AG09309 (cell line): ENCODE data around the gene FOXN1.

Experiments
- DNase-seq: peaks from one replicate; pipeline ENCODE4 v3.0.0-alpha.2; 2010; ENCODE audit warnings: low read depth
- H3K4me3 ChIP-seq: 2 replicates; pipeline ENCODE4 v1.5.1; 2011; ENCODE audit warnings: mild to moderate bottlenecking, low read depth, low read length, moderate library complexity; ENCODE audit not compliant: control insufficient read depth
- TF ChIP-seq, protein P1 (sequence below): IDR thresholded peaks from 2 replicates; pipeline ENCODE4 v1.5.1; 2011; ENCODE audit warnings: mild to moderate bottlenecking, low read depth, low read length, inconsistent platforms; ENCODE audit not compliant: insufficient read depth, control insufficient read depth; ENCODE audit errors: missing control alignments

Gene FOXN1

DNA sequence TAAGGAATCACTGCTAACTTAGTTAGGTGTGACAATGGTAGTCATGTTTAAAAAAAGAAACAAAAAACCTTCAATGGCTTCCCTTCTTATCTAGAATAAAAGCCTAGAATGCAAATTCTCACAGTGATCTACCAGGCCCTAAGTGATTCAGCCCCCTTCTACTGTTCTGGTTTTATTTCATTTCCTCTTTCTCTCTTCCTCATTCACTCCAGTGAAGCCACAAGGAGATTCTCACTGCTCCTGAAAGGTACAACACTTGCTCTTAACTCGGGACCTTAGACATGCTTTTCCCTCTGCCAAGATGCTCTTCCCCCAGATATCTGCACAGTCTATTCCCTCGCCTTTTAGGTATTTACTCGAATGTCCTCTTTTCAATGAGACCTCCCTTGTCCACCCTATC is 61.5 kb downstream of the FOXN1 start:
- no peak for DNase-seq
- H3K4me3 ChIP-seq, result no peak overlapping the region
- TF ChIP-seq, protein P1, sequence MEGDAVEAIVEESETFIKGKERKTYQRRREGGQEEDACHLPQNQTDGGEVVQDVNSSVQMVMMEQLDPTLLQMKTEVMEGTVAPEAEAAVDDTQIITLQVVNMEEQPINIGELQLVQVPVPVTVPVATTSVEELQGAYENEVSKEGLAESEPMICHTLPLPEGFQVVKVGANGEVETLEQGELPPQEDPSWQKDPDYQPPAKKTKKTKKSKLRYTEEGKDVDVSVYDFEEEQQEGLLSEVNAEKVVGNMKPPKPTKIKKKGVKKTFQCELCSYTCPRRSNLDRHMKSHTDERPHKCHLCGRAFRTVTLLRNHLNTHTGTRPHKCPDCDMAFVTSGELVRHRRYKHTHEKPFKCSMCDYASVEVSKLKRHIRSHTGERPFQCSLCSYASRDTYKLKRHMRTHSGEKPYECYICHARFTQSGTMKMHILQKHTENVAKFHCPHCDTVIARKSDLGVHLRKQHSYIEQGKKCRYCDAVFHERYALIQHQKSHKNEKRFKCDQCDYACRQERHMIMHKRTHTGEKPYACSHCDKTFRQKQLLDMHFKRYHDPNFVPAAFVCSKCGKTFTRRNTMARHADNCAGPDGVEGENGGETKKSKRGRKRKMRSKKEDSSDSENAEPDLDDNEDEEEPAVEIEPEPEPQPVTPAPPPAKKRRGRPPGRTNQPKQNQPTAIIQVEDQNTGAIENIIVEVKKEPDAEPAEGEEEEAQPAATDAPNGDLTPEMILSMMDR, result no peak

DNA sequence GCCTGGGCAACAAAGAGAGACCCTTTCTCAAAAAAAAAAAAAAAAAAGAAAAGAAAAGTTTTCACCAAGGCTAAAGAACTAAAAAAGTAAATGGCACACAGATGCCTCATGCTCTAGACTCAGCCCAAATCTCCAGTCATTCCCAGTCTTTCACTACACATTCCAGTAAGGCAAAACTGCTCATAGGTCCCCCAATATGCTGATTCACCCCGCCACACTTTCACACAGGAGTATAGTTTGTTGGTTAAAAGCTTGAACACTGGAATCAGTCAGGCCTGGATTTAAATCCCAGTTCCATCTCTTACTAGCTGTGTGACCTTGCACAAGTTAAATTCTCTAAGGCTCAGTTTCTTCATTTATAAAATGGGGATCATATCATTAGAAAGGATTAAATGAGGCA is 63.3 kb downstream of the FOXN1 start:
- DNase-seq, result no peak
- H3K4me3 ChIP-seq, result no peak overlapping the region
- TF ChIP-seq, protein P1, result no peak

DNA sequence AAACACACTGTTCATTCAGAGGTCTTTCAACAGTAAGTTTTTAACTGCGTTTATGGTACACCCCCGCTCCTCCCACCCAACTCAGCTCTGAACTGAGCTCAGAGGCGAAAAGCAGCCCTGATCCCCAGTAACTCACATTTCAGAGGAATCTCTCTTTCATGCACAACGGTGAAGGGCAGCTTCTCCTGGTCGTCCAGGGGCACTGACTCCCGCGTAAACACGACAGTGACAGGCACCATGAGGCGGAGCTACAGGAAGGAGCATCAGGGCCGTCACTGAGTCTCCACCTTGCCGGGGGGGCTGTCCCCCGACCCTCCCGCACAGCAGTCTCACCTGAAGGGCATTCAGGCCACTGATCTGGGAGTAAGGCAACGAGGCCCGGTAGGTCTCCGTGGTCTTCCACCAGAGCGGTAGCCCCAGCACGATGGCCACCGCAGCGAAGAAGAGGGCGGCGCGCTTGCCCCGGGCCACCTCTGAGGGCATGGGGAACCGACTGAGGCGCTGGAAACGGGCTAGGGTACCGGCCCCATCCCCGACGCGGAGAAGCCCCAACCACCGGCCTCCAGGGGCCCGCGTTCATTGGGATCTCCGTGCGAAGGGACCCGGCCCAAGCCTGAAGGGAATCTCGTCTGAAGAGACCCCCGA is 64.7 kb downstream of the FOXN1 start:
- DNase-seq, result no peak
- peak overlapping the region; percentile 91 for H3K4me3 ChIP-seq
- TF ChIP-seq, protein P1, result no peak

DNA sequence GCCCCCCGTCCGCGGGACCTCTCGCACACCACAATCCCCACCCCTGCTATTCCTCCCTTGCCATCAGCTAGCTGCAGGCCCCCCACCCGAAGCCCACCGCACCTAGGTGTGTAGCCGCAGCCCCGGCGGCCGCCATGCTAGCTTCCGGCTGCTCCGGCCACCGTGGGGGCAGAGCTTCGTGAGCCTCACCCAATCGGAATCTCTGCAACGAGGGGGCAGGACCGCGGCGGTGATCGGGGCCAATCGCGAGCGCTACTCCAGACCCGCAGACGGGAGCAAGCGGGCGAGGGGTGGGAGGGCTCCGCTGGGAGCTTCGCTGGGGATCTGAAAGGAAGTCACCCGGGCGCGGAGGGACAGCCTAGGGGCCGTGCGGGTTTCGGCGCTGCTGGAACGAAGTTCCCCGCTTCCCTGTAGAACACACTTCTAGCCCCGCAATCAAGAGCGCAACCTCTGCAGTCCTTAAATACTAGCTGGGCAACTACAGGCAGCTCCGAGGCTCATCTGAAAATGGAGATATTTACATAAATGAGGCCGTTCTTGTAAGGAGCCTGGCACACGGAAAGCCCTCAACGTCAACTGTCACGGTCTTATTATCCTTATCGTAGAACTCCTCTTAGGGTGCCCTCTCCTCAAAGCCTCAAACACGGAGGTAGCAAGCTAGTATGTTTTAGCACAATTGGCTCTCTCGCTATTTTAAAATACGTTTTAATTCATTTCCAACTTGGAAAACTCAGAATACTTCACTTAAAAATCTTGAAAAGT is 65.4 kb downstream of the FOXN1 start, which contains the start of gene PIGS:
Gene PIGS, minus strand, starts transcription at position 164 of the 762 bp plus-strand sequence. Its CDS starts 28 bp downstream, at position 136.
- peak within 1 kb of the TSS; percentile 91 for H3K4me3 ChIP-seq
- TF ChIP-seq, protein P1, result no peak
- peak; percentile 44 for DNase-seq

DNA sequence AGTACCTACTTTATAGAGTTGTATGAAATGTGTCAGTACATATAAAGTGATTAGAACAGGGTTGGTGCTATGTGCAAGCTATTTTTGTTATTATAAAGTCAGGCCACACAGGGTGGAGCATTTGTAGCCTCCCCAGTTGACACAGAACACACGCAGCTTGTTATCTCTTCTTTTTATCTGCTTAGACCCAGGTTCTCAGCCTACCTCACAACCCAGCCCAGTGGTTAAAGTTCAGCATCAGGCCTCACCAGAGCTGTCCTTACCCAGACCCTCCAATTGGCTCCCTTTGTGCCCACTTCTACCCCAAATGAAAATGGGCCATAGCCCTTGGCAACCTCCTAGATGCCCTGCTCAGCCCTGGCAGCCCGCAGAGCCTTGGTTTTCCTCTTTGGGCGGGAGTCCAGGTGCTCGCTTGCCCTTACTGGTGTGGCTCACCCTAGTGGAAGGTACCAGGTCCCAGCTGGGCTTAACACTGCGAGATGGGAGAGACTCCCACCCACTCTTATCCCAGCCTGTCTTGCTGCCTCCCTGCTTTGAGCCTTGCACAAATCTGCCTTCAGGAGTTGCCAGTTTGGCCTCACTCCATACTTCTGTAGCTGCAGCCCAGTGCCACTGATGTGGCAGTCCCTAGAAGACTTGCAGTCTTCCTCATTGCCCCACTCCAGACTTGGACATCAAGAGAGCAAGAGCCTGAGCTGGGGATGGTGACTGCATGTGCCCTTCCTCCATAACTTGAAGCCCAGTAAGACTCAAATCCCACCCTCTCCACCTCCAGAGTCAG is 66.3 kb downstream of the FOXN1 start:
- TF ChIP-seq, protein P1, result no peak
- H3K4me3 ChIP-seq, result no peak overlapping the region
- no peak for DNase-seq

DNA sequence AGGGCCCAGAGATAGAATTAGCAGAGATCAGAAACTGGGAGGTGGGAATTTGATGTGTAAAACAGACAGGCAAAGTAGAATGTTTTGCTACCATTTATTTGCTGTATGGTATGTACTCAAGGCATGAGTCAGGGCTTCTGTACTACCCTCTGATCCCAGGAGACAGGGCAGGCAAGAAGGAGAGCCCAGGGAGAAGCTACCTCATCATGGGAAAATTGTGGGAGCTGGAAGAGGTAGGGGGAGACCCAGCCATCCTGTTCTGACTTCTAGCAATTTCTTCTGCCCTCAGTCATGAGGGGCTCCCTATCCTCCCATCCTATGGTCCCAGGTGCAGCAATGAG is 66.9 kb downstream of the FOXN1 start:
- no peak overlapping the region for H3K4me3 ChIP-seq
- no peak for DNase-seq
- TF ChIP-seq, protein P1, result no peak
